HCT116 (cell line): ENCODE results near the gene CLDN20.

Experiments
- ATF3 ChIP-seq: IDR thresholded peaks from 2 replicates; pipeline ENCODE4 v1.6.1; 2012
- CTCF ChIP-seq, 3 experiments: fragments of 200-600 bp in 1 of 3; sonication (generic) in 1 of 3; IDR thresholded peaks in 2 of 3; conservative IDR thresholded peaks in 1 of 3; 2 replicates each; pipeline ENCODE4 v1.5.1; 2012 to 2017; ENCODE audit warnings: low read depth in 2 of 3, low read length in 2 of 3, antibody characterized with exemption in 1 of 3, borderline replicate concordance in 1 of 3, control low read depth in 1 of 3, mild to moderate bottlenecking in 1 of 3, mixed read lengths in 1 of 3, mixed run types in 1 of 3, moderate library complexity in 1 of 3; ENCODE audit not compliant: insufficient read depth in 1 of 3
- EZH2 ChIP-seq: fragments of 200-600 bp; sonication (generic); IDR thresholded peaks from 2 replicates; pipeline ENCODE4 v1.6.1; 2017; ENCODE audit warnings: antibody characterized with exemption, mixed run types
- FOSL1 ChIP-seq: IDR thresholded peaks from 2 replicates; pipeline ENCODE4 v1.6.1; 2012; ENCODE audit warnings: low read depth
- JUND ChIP-seq: IDR thresholded peaks from 2 replicates; pipeline ENCODE4 v1.6.1; 2012
- MAX ChIP-seq: IDR thresholded peaks from 2 replicates; pipeline ENCODE4 v1.6.1; 2012
- POLR2A ChIP-seq: IDR thresholded peaks from 2 replicates; pipeline ENCODE4 v1.7.0; 2011; ENCODE audit warnings: borderline replicate concordance; ENCODE audit not compliant: insufficient read depth, insufficient read length; ENCODE audit errors: extremely low read depth
- RAD21 ChIP-seq: IDR thresholded peaks from 2 replicates; pipeline ENCODE4 v1.6.1; 2012; ENCODE audit warnings: low read depth, mild to moderate bottlenecking
- REST ChIP-seq: IDR thresholded peaks from 2 replicates; pipeline ENCODE4 v1.6.1; 2012; ENCODE audit warnings: low read depth
- SIN3A ChIP-seq: IDR thresholded peaks from 2 replicates; pipeline ENCODE4 v1.6.1; 2012; ENCODE audit warnings: low read depth
- YY1 ChIP-seq: IDR thresholded peaks from 2 replicates; pipeline ENCODE4 v1.6.1; 2011; ENCODE audit warnings: low read length, low read depth, moderate library complexity, mild to moderate bottlenecking; ENCODE audit not compliant: insufficient replicate concordance; ENCODE audit errors: extremely low read depth
- ZNF274 ChIP-seq: fragments of 200-500 bp; sonication (Bioruptor generic); IDR thresholded peaks from 2 replicates; pipeline ENCODE4 v1.6.1; 2014; ENCODE audit warnings: mild to moderate bottlenecking, low read depth, low read length, inconsistent platforms

DNA sequence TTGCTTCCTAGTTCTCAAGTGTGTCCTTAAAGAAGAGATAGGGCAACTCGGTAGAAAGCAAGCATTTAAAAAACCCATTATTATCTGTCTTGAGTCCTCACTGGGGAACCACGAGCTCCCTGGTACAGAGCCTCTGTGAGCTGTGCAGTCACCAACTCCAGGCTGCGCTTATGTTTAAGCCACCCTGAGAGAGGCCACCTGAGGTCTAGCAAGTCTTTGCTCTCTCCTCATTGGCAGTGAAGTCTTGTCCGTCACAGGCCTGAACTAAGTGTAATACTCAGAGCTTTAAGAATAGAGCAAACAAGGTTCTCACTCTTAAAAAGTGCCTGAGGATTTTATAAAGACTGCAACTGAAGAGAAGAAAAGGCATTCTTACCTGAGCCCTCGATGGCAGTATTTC lies 3.9 kb upstream of the CLDN20 start:
- TF ChIP-seq CTCF (IDR thresholded peaks at IDR 0.05 in 2 of 3, conservative IDR thresholded peaks at IDR 0.05 in 1 of 3; ENCODE audit: borderline replicate concordance in 1 of 3, insufficient read depth in 1 of 3, low read depth in 2 of 3, low read length in 2 of 3): no peak
- no peak for TF ChIP-seq MAX
- TF ChIP-seq JUND: no peak
- no peak for TF ChIP-seq YY1
- TF ChIP-seq RAD21: no peak
- TF ChIP-seq FOSL1: no peak
- TF ChIP-seq SIN3A: no peak
- no peak for TF ChIP-seq POLR2A
- TF ChIP-seq EZH2: no peak
- TF ChIP-seq REST: no peak
- no peak for TF ChIP-seq ATF3
- TF ChIP-seq ZNF274: no peak
